Keratinocyte (primary cell): ENCODE measurements around the gene CLDN9. TPM values are rescaled to one million over a fixed set of nuclear protein-coding genes. Genes with fewer than 3 reads are reported as not detected.

Experiments
- DNase-seq: peaks from one replicate; pipeline ENCODE4 v3.0.0-alpha.2; 2011; ENCODE audit warnings: low read depth, missing footprints, low spot score
- FAIRE-seq: peaks from 2 replicates; lab custom pipeline; 2011; peaks lifted over from hg19 to GRCh38; lab: Jason Lieb, UNC
- H2AFZ ChIP-seq: 2 replicates; pipeline ENCODE4 v1.6.0; 2012; ENCODE audit warnings: low read length, control low read depth, inconsistent platforms; ENCODE audit not compliant: control insufficient read depth
- H3K27ac ChIP-seq: 2 replicates; pipeline ENCODE4 v1.5.1; 2011; ENCODE audit warnings: low read length; ENCODE audit not compliant: control insufficient read depth, insufficient read depth
- H3K27me3 ChIP-seq: 3 replicates; pipeline ENCODE4 v1.6.0; 2011; ENCODE audit warnings: low read length; ENCODE audit not compliant: control insufficient read depth, insufficient read depth; ENCODE audit errors: extremely low read depth
- H3K36me3 ChIP-seq, 2 experiments: 2 replicates in 1 of 2; 3 replicates in 1 of 2; pipeline ENCODE4 v1.5.1; 2011; ENCODE audit warnings: low read length in 2 of 2, mild to moderate bottlenecking in 1 of 2; ENCODE audit not compliant: control insufficient read depth in 2 of 2, insufficient read depth in 2 of 2; ENCODE audit errors: extremely low read depth in 1 of 2
- H3K4me1 ChIP-seq: 3 replicates; pipeline ENCODE4 v1.5.1; 2011; ENCODE audit warnings: low read length; ENCODE audit not compliant: control insufficient read depth, insufficient read depth; ENCODE audit errors: extremely low read depth
- H3K4me2 ChIP-seq: 3 replicates; pipeline ENCODE4 v1.6.0; 2011; ENCODE audit warnings: low read depth, low read length; ENCODE audit not compliant: control insufficient read depth, insufficient read depth; ENCODE audit errors: extremely low read depth
- H3K4me3 ChIP-seq, 3 experiments: fragments of 200-600 bp in 1 of 3; sonication (generic) in 1 of 3; 2 replicates in 2 of 3; 3 replicates in 1 of 3; pipeline ENCODE4 v1.5.1; 2011 to 2016; ENCODE audit warnings: low read length in 3 of 3, mild to moderate bottlenecking in 3 of 3, control low read depth in 2 of 3, inconsistent platforms in 1 of 3, low read depth in 1 of 3, mixed read lengths in 1 of 3, mixed run types in 1 of 3, moderate library complexity in 1 of 3; ENCODE audit not compliant: control insufficient read depth in 2 of 3, insufficient read depth in 2 of 3; ENCODE audit errors: extremely low read depth in 1 of 3
- H3K79me2 ChIP-seq: 2 replicates; pipeline ENCODE4 v1.6.0; 2012; ENCODE audit warnings: low read length; ENCODE audit not compliant: control insufficient read depth, insufficient read depth
- H3K9ac ChIP-seq: 3 replicates; pipeline ENCODE4 v1.6.0; 2011; ENCODE audit warnings: low read length; ENCODE audit not compliant: control insufficient read depth, insufficient read depth; ENCODE audit errors: extremely low read depth
- H3K9me1 ChIP-seq: 3 replicates; pipeline ENCODE4 v1.6.0; 2011; ENCODE audit warnings: low read length; ENCODE audit not compliant: control insufficient read depth, insufficient read depth; ENCODE audit errors: extremely low read depth
- H3K9me3 ChIP-seq: 2 replicates; pipeline ENCODE4 v1.5.1; 2012; ENCODE audit warnings: low read depth, low read length; ENCODE audit not compliant: control insufficient read depth
- H4K20me1 ChIP-seq: 3 replicates; pipeline ENCODE4 v1.6.0; 2011; ENCODE audit warnings: low read length; ENCODE audit not compliant: control insufficient read depth, insufficient read depth; ENCODE audit errors: extremely low read depth
- EZH2 ChIP-seq: IDR thresholded peaks from one replicate; pipeline ENCODE4 v1.6.1; 2012; ENCODE audit warnings: inconsistent platforms, mild to moderate bottlenecking, low read length, moderate library complexity
- dilution Hi-C: fragments of 300-500 bp; cut with MboI; formaldehyde crosslinking; loops from one replicate; pipeline ENCODE4 v1.7.0; 2020; ENCODE audit warnings: low sequenced_read_pairs; ENCODE audit not compliant: extremely low pct_ligation_motif_present
- polyA plus RNA-seq, 5 experiments: library from polyadenylated mRNA; depleted of rRNA in 3 of 5; stranded (reverse) in 3 of 5; stranded (forward) in 1 of 5; unstranded in 1 of 5; fragments of >200 nt; gene quantifications; 1 replicate in 1 of 5; 2 replicates in 3 of 5; 3 replicates in 1 of 5; pipeline versions ENCODE4 v1.2.1 to v1.2.3, GENCODE V29; 2011 to 2012; ENCODE audit warnings: missing spikeins in 2 of 5, low read depth in 1 of 5, low replicate concordance in 1 of 5
- TF ChIP-seq, protein P1 (sequence below), 3 experiments: IDR thresholded peaks in 1 of 3; conservative IDR thresholded peaks in 1 of 3; optimal IDR thresholded peaks in 1 of 3; 2 replicates in 2 of 3; 3 replicates in 1 of 3; pipeline versions ENCODE3 to v1.5.1; 2011; ENCODE audit warnings: low read length in 3 of 3, mild to moderate bottlenecking in 3 of 3, moderate library complexity in 2 of 3, control low read depth in 1 of 3, inconsistent platforms in 1 of 3; ENCODE audit not compliant: insufficient read depth in 2 of 3; ENCODE audit errors: extremely low read depth in 1 of 3

Gene CLDN9
- polyA plus RNA-seq, 1 donor (not counting 4 experiments of a cell fraction or from before 2014, with no cell fraction given), result not detected

DNA sequence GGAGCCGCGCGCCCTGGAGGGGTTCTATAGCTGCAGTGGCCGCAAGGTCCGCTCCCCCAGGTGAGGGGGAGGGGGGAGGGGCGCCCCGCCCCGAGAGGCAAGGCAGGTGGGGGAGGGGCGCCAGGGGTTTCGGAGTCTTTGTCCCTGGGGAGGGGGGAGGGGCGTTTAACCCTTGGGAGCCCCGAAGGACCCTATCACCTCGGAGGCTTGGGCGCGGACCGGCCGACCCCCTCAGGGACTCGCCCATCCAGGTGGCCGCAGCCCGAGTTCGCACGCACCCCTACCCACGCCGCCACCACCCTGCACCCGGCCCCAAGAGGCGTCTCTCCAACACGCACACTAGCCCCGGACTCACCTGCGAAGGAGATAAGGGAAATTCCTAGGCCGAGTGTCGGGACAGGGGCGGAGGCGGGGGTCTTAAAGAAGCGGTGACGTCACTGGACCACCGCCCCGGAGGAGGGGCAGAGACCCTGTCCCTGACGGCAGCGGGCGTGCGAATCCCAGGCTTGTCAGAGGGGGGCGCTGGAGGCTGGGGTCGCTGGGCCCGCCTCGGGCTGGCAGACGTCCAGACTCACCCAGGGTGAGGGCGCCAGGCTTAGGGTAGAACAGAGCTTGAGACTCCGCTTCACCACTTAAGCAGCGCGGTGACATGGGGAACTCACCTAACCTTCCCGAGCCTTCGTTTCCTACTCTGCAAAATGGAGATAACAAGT is 5.2 kb downstream of the CLDN9 start, which contains the start of gene CLDN6:
Gene CLDN6 (minus strand): TSS at position 390 of the 713 bp plus-strand sequence. CDS start 2,162 bp downstream, outside the sequence.
- Histone ChIP-seq H3K4me2 (peak within 1 kb of the TSS; percentile 45), H3K4me3 (no peak within 1 kb of the TSS), H3K9me3 (no peaks in the 10 kb centered on the region), H2AFZ (no peak within 1 kb of the TSS), H3K9me1 (no peaks in the 10 kb centered on the region), H3K27ac (no peak within 1 kb of the TSS), H3K79me2 (no peaks in the 10 kb centered on the region), H3K36me3 (peaks cover 4 to 12% of the 10 kb centered on the region in 2 experiments), H4K20me1 (no peaks in the 10 kb centered on the region), H3K4me1 (peaks cover 19% of the 10 kb centered on the region), H3K27me3 (peaks cover 15% of the 10 kb centered on the region), H3K9ac (no peak within 1 kb of the TSS)
- no peak for FAIRE-seq
- dilution Hi-C loops, result no loop called here
- no peak for DNase-seq
- TF ChIP-seq EZH2, result no peak
- TF ChIP-seq, protein P1, sequence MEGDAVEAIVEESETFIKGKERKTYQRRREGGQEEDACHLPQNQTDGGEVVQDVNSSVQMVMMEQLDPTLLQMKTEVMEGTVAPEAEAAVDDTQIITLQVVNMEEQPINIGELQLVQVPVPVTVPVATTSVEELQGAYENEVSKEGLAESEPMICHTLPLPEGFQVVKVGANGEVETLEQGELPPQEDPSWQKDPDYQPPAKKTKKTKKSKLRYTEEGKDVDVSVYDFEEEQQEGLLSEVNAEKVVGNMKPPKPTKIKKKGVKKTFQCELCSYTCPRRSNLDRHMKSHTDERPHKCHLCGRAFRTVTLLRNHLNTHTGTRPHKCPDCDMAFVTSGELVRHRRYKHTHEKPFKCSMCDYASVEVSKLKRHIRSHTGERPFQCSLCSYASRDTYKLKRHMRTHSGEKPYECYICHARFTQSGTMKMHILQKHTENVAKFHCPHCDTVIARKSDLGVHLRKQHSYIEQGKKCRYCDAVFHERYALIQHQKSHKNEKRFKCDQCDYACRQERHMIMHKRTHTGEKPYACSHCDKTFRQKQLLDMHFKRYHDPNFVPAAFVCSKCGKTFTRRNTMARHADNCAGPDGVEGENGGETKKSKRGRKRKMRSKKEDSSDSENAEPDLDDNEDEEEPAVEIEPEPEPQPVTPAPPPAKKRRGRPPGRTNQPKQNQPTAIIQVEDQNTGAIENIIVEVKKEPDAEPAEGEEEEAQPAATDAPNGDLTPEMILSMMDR (optimal IDR thresholded peaks at IDR 0.05 in 1 of 3, IDR thresholded peaks at IDR 0.05 in 1 of 3, conservative IDR thresholded peaks at IDR 0.05 in 1 of 3; ENCODE audit: extremely low read depth in 1 of 3, insufficient read depth in 2 of 3, low read length in 3 of 3), result peak; percentile 19 to 48 (median 23)

DNA sequence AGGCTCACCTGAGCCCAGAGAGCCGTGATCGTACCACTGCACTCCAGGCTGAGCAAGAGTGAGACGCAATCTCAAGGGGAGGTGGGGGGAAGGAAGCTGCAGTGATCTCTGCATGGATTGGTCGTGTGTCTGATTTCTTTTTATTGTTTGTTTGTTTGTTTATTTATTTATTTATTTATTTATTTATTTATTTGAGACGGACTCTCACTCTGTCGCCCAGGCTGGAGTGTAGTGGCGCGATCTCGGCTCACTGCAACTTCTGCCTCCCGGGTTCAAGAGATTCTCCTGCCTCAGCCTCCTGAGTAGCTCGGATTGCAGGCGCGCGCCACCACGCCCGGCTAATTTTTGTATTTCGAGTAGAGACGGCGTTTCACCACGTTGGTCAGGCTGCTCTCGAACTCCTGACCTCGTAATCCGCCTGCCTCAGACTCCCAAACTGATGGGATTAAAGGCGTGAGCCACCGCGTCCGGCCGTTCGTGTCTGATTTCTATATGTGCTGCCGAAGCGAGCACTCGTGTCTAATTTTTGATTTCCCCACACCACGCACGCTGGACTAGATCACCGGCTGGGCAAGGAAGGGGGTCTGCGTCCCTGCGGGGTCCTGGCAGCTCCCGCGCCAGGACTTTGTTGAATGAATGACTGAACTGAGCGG is 7.0 kb downstream of the CLDN9 start:
- no peak for DNase-seq
- dilution Hi-C loops, result no loop called here
- no peak for FAIRE-seq
- Histone ChIP-seq H4K20me1 (no peaks in the 10 kb centered on the region), H3K4me2 (peak overlapping the region; percentile 62), H3K9ac (peak overlapping the region; percentile 97), H3K79me2 (no peaks in the 10 kb centered on the region), H3K4me3 (peak overlapping the region; percentile 36 to 80 (median 57)), H3K27ac (peak overlapping the region; percentile 10), H3K9me3 (no peaks in the 10 kb centered on the region), H2AFZ (peak overlapping the region; percentile 83), H3K27me3 (no peaks in the 10 kb centered on the region), H3K9me1 (no peaks in the 10 kb centered on the region), H3K36me3 (peaks cover 4 to 14% of the 10 kb centered on the region in 2 experiments), H3K4me1 (peaks cover 23% of the 10 kb centered on the region)
- TF ChIP-seq, protein P1 (optimal IDR thresholded peaks at IDR 0.05 in 1 of 3, IDR thresholded peaks at IDR 0.05 in 1 of 3, conservative IDR thresholded peaks at IDR 0.05 in 1 of 3; ENCODE audit: extremely low read depth in 1 of 3, insufficient read depth in 2 of 3, low read length in 3 of 3), result no peak
- TF ChIP-seq EZH2, result no peak
